Retinal pigment epithelial cell (primary cell): Measurements from ENCODE around the gene DMRTB1.
A peak's percentile ranks its signal among the peaks of the same experiment; 100 is the strongest.

Experiments
- DNase-seq: peaks from one replicate; pipeline ENCODE4 v3.0.0-alpha.2; 2010; ENCODE audit warnings: low read depth
- H3K4me3 ChIP-seq: 2 replicates; pipeline ENCODE4 v1.5.1; 2011; ENCODE audit warnings: mild to moderate bottlenecking, low read length, control low read depth, moderate library complexity
- TF ChIP-seq, protein P1 (sequence below): conservative IDR thresholded peaks from 2 replicates; pipeline ENCODE4 v1.5.1; 2011; ENCODE audit warnings: low read depth, low read length, control low read depth, inconsistent platforms

DMRTB1 gene

DNA sequence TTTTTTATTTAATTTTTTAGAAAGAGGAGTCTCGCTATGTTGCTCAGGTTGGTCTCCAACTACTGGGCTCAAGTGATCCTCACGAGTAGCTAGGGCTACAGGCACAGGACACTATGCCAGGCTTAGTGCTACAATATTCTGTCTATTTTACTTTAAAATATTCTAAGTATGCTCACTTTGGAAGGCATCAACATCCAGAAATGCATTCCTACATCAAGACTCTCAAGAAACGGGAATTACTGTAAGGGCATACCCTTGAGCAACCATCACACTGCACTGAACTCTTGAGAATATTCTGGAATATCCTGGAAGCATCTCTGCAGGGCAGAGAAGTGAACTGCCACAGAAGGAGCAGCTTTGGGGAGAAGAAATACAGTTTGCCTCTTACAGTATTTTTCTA, 565 bp upstream of the DMRTB1 start:
- no peak for DNase-seq
- no peak overlapping the region for H3K4me3 ChIP-seq
- TF ChIP-seq, protein P1, sequence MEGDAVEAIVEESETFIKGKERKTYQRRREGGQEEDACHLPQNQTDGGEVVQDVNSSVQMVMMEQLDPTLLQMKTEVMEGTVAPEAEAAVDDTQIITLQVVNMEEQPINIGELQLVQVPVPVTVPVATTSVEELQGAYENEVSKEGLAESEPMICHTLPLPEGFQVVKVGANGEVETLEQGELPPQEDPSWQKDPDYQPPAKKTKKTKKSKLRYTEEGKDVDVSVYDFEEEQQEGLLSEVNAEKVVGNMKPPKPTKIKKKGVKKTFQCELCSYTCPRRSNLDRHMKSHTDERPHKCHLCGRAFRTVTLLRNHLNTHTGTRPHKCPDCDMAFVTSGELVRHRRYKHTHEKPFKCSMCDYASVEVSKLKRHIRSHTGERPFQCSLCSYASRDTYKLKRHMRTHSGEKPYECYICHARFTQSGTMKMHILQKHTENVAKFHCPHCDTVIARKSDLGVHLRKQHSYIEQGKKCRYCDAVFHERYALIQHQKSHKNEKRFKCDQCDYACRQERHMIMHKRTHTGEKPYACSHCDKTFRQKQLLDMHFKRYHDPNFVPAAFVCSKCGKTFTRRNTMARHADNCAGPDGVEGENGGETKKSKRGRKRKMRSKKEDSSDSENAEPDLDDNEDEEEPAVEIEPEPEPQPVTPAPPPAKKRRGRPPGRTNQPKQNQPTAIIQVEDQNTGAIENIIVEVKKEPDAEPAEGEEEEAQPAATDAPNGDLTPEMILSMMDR: no peak

GRCh38 chr1:53460211-53460634, 1.0 kb downstream of the DMRTB1 start:
- TF ChIP-seq, protein P1: no peak
- DNase-seq: no peak
- H3K4me3 ChIP-seq: no peak overlapping the region

DNA sequence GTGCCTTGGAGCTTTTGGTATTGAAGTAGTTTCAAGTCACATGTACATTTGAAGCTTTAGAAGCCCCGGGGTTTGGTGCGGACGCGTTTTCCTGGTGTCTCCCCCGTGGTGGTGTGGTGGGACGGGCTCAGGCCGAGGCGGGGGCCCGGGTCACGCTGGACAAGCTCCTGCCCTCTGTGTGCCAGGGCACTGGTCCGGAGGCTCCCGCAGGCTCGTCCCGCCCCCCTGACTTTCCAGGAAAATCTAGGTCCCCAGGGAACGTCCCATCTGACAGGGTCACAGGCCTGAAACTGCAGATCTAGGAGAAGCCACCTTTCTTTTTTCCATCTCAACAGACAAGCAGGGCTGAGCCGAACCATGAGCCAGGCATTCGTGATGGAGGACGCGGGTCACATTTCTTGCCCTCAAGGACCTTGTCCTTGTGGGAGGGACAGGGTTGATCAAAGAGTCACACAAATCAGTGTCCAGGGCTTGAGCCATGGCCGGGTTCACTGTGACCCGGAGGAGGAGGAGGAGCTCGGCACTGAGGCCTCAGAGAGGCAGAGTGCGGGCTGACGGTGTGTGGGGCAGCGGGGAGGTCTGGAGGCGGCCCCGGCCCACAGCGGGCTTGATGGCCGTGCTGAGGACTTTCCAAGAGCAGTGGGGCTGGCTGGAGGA, 1.6 kb downstream of the DMRTB1 start:
- no peak overlapping the region for H3K4me3 ChIP-seq
- TF ChIP-seq, protein P1: no peak
- no peak for DNase-seq

DNA sequence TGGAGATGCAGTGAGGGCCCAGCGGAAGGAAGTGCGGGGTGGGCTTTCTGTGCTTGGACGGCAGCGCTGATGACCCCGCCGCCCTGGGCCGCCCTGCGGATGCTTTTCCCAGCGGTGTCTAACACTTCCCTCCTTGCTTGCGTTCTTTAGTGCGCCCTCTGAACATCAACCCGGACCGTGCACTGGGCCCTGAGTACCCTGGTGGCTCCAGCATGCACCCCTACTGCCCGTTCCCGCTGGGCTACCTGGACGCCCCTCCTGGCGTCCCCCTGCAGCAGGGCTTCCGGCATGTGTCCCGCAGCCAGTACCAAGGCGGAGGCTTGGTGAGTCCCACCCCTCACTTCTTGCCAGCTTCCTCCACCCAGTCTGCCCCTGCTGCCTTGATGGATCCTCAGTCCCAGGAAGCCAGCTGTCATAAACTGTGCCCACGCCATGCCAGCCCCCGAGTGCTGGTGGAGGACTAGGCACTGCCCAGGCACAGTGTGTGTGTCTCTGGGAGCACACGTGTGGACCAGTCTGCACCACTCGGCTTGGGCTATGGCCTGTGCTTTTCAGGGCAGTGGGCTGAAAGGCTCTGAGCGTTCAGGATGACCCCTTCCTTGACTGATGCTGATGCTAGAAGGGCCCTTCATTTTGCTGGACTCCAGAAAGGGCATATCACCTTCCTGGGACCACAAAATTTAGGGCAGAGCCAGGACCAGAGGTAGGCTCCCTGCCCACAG, 2.3 kb downstream of the DMRTB1 start:
- no peak for DNase-seq
- TF ChIP-seq, protein P1: no peak
- H3K4me3 ChIP-seq: no peak overlapping the region

GRCh38 chr1:53462193-53462592, 3.0 kb downstream of the DMRTB1 start:
- no peak for DNase-seq
- TF ChIP-seq, protein P1: no peak

GRCh38 chr1:53462769-53463501, 3.7 kb downstream of the DMRTB1 start:
- no peak overlapping the region for H3K4me3 ChIP-seq
- DNase-seq: peak; percentile 64
- TF ChIP-seq, protein P1: no peak

More at GRCh38 chr1:53462193-53462592, 3.0 kb downstream of the DMRTB1 start:
- H3K4me3 ChIP-seq: no peak overlapping the region
